ENCODE data around the gene SPINT3.
"Not testable (repeated sequence)": the region's sequence is repeated elsewhere in the genome, so short reads cannot be mapped to it uniquely, and the experiment has no call there.

SPINT3 gene

DNA sequence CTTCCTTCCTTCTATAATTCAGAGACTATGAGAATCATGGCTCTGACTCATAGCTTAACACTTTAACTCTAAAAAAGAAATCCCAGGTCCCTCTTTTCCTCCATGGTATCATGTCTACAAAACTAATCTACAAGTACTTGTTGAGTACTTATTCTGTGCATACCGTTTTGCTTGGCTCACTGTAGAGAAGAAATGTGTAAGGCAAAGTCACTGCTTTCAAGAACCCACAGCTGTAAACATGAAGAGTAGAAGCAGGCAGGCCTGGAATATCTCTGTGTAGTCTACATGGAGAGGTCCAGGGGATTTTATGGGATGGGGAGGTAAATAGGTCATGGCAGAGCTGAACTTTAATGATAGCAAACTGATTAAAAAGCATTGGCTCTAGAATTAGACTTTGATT lies 13.8 kb downstream of the SPINT3 start:
- DNase-seq, result no peak

DNA sequence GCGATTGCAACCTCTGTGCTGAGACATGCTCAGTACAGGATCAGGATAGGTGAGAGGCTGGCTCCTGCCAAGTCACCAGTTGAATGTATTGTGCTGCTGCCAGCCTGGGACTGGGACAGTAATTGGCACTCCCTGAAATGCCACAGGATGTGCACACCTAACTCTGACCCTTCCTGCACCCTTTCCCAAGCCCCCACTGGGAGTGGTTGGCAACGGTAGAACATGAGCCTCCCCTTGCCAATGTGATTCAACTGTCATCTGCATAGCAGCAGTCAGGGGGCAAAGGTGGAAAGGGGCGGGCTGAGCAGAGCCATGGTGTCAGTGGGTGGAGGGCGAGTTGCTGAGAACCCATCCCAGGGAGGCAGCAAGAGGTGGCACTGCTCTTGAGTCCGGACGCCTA lies 15.4 kb downstream of the SPINT3 start:
- no peak for DNase-seq

DNA sequence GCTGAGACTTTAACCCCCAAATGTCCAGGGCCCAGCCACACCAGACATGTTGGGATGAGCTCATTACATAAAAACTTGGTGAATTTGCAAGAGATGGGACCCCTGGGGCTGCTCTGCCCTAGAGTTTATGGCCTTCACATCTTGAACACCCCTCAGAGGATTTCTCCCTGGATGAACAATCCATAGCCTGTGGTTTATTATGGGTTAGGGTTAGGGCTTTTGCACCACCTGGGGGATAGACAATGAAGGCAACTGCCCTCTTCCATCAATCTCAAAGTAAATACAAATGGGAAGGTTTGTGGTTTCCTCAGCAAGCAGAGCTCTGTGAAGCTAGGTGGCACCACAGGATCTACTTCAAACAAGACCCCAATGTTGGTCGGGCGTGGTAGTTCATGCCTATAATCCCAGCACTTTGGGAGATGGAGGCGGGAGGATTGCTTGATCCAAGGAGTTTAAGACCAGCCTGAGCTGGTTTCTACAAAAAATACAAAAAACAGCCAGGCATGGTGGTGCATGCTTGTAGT lies 17.4 kb downstream of the SPINT3 start:
- DNase-seq, result no peak

DNA sequence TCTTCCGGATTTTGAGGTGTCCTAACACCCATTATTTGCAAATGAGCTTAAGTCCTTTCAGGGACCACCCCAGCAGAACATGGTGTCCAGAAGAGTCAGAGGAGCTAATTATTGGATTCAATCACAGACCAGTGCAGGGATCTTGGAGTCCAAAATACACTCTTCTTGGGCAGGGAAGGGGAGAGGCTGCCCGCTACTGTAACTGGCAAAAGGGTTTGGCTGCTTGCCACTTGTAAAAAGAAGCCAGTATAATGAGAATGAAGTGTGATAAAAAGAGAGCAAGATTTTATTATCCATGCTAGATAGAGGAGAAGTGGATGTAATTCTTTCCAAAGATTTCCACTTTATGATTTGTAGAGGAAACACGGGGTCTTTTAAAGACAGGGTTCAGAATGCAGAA lies 19.3 kb downstream of the SPINT3 start:
- no peak for DNase-seq

DNA sequence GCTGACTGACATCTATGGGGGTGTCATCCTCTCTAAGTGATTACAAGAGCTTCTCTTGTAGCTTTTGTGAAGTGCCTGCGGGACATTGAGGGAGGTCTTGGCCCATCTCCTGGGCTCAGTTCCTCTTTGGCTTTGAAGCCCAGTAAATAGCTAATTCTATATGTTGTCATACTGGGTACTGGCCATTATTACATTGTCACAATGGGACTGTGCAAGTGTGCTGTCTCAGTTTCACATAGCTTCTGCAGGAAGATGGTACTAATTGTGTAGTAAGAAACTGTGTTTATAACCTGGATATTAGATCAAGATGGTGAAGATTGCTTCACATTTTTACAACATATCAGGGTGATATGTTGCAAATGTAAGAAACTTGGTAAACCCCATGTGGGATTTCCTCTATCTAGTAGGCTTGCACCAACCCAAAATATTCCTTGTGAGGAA lies 19.9 kb downstream of the SPINT3 start:
- no peak for DNase-seq

DNA sequence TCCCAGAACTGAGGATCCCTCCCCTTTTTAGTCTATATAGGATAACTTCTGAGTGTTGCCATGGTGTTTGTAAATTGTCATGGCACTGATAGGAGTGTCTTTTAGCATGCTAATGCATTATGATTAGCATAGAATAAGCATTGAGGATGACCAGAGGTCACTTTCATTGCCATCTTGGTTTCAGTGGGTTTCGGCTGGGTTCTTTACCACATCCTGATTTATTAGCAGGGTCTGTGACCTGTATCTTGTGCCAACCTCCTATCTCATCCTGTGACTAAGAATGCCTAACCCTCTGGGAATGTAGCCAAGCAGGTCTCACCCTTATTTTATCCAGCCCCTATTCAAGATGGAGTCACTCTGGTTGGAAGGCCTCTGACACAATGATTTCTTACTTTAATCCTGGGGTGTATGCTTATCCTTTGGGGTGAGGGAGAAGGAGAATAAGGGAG lies 26.3 kb downstream of the SPINT3 start:
- no peak for DNase-seq

DNA sequence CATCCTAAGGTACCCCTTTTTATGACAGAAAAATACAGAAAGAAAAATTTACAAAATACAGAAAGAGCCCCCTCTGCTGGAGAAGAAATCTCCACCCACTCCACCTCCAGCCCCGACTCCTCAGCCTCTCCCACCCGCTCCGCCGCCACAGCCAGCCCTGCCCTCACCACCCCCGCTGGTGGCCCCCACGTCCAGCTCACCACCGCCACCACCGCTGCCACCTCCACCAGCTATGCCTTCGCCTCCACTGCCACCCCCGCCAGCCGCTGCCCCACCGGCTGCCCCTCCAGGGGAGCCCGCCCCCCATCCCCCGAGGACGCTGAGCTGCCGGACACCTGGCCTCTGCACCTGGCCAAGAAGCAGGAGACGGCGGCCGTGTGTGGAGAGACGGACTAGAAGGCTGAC lies 28.2 kb downstream of the SPINT3 start:
- DNase-seq, result no peak

DNA sequence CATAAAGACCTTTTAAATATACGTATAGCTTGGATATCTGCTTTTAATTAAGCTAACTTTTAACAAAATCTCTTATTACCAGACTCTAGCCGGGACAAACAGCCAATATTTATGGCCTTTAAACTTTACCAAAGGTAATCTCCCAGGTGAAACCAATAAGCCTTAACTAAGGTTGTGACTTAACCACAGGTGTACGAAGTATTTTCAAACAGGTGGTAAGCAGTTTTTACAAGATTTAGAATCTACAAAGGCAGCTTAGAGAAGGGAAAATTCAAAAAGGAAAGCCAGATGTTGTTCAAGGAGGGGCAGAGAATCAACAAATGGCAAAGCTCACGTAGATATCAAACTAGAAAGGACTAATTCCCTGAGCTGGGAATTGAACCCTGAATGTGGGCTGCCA lies 30.0 kb downstream of the SPINT3 start:
- DNase-seq, result no peak

DNA sequence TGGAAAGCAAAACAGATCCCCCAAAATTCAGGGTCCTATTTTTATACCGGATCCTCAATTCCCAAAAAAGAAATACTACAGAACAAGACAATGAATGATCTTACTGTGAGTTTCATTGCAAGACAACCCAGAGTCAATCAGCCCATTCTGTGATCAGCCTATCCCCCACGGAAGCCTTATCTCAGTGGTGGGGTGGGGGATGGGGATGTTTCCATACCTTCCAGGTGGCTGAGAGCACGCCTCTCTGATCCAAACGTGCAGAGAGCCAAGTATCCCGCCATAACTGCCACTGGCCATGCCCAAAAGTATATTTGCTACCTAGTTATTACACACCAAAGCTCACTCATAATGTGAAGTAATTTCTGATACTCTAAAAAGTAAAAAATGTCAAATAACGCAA lies 30.7 kb downstream of the SPINT3 start:
- DNase-seq, result no peak

DNA sequence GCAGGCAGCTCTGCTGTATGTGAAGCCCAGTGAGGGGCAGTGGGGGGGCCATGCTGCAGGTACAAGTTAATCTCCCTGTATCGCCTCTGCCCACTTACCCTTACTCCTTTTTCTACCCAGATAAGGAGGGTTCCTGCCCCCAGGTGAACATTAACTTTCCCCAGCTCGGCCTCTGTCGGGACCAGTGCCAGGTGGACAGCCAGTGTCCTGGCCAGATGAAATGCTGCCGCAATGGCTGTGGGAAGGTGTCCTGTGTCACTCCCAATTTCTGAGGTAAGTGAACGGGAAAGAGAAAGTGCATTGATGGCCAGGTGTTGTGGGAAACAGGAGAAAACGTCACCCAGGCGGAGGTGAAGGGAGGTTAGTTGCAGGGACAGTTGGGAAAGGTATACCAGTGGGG lies 35.6 kb downstream of the SPINT3 start:
- DNase-seq, result no peak

DNA sequence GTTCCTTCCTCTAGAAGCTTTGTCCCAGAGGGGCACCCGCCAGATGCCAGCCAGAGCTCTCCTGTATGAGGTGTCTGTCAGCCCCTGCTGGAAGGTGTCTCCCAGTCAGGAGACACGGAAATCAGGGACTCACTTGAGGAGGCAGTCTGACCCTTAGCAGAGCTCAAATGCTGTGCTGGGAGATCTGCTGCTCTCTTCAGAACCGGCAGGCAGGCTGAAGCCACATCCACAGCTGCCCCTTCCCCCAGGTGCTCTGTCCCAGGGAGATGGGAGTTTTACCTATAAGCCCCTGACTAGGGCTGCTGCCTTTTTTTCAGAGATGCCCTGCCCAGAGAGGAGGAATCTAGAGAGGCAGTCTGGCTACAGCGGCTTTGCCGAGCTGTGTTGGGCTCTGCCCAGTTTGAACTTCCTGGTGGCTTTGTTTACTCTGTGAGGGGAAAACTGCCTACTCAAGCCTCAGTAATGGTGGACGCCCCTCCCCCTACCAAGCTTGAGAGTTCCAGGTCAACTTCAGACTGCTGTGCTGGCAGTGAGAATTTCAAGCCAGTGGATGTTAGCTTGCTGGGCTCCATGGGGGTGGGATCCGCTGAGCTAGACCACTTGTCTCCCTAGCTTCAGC lies 37.8 kb downstream of the SPINT3 start:
- not testable (repeated sequence) for DNase-seq

DNA sequence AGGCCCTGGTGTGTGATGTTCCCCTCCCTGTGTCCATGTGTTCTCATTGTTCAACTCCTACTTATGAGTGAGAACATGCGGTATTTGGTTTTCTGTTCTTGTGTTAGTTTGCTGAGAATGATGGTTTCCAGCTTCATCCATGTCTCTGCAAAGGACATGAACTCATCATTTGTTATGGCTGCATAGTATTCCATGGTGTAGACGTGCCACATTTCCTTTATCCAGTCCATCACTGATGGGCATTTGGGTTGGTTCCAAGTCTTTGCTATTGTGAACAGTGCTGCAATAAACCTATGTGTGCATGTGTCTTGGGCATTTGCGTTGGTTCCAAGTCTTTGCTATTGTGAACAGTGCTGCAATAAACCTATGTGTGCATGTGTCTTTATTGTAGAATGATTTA lies 43.1 kb downstream of the SPINT3 start:
- DNase-seq, result not testable (repeated sequence)

DNA sequence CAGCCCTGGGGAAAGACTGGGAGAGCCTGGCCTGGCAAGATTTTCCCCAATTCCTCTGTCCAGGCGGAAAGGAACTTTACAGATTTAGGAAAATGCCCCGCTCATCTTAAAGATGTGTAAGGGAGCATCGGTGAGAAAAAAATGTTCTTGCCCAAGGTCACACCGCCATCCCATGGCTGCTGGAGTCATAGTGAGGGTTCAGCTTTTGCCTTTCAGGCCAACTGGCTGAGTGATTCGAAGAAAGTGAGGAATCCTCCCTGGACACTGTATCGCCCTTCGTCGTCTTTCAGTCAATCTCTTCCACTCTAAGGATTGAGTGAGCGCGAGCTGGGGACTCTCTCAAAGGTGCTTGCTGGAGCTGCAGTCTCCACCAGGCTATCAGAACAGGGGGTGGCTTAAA lies 44.5 kb downstream of the SPINT3 start:
- DNase-seq, result no peak

DNA sequence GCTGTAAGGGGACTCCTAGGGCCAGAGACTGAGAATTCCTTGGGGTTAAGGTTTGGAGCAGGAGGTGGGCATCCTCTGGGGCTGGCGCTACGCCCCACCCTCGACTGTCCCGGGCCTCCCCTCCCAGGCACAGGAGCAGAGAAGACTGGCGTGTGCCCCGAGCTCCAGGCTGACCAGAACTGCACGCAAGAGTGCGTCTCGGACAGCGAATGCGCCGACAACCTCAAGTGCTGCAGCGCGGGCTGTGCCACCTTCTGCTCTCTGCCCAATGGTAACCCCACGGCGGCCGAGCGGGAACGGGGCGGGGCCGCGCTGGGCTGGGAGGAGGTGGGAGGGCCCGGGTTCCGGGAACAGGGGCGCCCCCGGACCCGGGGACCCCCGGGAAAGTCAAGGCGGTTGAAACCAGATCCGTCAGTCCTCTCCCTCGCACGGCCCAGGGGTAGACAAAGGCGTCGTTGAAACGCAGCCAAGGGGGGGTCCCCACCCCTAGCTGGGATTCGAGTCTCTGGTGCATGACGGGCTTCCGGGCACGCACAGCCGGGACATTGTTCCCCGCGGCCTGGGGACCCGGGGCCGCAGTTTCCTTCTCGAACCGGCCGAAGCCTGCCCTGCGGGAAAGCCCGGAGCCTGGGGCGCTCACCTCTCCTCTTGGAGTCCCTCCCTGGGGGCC lies 45.0 kb downstream of the SPINT3 start:
- DNase-seq, result peak in 1 of 2 experiments; percentile 14

DNA sequence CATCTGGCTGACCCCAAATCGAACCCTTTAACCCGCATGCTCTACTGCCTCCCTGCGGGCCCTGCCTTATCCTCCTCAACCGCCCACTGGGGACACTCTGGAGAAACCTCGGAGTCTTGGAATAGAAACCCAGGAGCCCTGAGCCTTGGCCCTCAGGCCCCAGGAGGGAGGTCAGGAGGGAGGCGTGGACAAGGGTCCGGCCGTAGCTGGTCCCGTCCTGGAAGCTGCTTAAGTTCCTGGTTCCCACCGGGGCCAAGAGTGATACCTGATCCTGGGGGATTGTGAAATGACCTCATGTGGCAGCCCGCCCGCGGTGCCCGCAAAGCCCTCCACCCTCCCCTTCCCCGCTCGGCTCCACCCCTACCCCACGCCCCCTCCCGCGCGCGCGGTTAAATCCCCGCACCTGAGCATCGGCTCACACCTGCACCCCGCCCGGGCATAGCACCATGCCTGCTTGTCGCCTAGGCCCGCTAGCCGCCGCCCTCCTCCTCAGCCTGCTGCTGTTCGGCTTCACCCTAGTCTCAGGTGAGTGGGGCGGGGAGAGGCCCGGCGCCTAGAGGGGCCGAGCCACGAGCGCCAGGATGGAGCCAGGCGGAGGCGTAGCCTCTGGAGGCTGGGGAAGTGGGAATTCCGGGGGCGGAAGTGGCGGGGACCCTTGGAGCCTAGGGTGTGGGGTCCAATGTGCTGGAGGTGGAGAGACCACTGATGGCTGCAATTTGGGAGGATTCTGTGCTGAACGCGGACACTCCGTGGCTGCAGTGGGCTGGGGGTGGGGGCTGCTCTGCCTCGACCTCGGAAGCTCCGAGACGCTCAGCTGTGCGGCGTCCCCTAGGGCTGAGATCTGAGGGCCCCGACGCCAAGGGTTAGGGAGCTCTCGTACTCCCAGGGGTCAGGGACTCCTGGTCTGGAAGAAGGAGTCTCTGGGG lies 45.8 kb downstream of the SPINT3 start, which contains the start of gene WFDC2:
Gene WFDC2 (plus strand): TSS at position 418 of the 926 bp plus-strand sequence. CDS start 29 bp downstream, at position 447.
- no peak for DNase-seq

DNA sequence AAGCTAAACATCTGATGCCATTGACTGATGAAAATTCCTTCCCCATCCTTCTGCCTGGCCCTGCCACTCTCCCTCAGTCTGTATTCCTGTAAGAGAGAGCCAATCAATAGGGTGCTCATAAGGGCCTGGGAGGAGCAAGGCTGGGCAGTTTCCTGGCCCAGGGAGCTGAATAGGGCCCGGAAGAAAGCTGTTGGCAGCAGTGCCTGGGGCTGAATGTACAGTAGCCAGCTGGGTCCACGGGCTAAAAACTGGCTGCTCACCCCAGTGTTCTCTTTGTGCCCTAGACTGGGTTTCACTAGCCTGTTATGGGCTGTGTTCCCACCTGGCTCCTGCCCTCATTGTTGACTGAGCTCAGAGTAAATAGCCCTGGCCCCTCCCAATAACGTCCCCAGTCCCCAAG lies 47.6 kb downstream of the SPINT3 start:
- no peak for DNase-seq

DNA sequence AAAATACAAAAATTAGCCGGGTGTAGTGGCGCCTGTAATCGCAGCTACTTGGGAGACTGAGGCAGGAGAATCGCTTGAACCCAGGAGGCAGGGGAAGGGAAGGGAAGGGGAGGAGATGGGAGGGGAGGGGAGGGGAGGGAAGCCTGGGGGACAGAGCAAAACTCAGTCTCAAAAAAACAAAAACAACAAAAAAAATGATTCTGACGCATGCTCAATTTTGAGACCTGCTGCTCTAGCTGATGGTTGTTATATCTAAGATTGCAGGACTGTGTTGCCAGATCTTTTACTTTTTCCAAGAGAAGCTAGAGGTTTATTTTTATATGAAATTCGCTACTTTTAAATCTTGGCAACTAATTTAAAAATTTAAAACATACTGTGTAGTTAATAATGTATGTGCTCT lies 48.2 kb downstream of the SPINT3 start:
- DNase-seq, result no peak

DNA sequence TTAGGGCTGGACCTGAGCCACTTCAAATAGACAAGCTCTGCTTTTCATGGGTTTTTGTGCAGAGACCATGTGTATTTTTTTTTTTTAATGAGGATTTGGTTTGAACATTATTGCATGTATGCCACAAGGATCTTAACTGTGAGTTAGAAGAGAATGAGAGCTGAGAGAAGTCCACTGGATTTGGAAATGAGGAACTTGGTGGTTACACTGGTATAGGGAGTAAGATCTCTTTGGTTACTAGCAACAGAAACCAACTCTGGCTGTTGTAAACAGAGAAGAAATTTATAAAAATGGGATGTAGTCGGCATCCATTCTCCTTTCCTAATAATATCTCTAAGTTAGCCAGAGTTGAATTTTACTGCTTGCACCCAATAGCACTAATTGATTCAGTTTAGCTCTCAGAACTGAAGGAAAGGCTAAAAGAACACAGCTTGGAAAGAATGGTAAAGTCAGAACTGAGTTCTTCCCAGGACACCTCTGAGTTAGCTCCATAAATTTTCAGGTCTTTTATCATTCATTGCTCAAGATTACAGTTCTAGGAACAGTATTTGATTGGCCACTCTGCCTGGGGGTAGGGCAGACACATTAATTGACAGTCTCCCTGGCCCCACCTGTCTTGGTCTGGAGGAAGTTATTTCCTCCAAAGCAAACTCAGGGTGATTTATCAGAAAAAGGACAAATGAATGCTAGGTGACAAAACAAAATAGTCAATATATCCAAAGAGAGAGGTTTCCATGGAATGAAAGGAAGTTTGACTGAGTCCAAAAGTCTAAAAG lies 49.7 kb downstream of the SPINT3 start:
- DNase-seq, result no peak

DNA sequence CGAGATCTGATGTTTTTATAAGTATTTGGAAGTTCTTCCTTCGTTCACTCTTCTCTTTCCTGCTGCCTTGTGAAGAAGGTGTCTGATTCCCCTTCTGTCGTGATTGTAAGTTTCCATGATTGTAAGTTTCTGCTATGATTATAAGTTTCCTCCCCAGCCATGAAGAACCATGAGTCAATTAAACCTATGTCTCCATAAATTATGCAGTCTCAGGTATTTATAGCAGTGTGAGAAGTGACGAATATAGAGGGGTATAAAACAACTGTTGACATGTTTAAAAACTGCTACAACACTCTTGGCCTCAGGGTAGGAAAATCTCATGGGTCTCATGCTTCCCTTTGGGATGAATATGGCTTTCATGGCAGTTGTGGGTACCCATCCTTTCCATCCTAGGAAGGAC lies 51.7 kb downstream of the SPINT3 start:
- no peak for DNase-seq

DNA sequence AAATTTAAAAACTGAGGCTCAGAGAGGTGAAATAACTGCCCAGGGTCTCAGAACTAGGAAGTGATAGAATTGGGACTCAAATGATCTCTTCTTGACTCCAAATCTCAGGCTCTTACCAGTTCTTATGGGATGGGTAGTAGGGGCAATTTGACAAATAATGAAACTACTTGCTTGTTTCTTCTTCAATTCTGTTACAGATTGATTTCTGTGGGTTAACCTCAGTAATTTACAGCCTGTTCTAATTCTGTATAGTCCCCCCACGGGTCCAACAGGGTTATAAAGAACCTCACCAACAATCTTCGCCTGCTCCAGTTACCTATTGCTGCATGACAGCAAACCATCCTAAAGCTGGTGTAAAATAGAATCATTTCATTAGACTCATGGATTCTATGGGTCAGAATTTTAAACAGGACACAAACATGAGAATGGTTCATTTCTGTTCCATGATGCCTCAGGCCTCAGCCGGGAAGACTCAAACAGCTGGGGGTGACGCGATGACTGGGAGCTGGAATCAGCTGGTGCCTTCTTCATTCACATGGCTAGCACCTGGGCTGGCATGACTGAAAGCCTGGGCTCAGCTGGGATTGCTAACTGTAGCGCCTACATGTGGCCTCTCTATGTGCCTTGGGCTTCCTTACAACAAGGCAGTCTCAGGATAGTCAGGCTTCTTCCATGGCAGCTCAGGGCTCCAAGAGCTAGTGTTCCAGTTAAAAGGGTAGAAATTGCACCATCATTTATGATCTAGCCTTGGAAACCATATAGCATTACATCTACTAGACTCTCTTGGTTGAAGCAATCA lies 52.5 kb downstream of the SPINT3 start:
- DNase-seq, result no peak

Measured in stimulated activated CD4-positive, alpha-beta T cell treated with anti-CD3 and anti-CD28 coated beads, Interleukin-4, amount 100 ng/mL, for 4 hours (primary cell).